HEK293 (cell line): ENCODE results near the gene MED29.

Experiments used
- EGR2 ChIP-seq: fragments of 450-650 bp; formaldehyde crosslinking; IDR thresholded peaks from 2 replicates; pipeline ENCODE4 v1.5.1; 2016; ENCODE audit warnings: low read depth, missing biosample characterization, missing genetic modification characterization
- KLF9 ChIP-seq: fragments of 450-650 bp; formaldehyde crosslinking; IDR thresholded peaks from 2 replicates; pipeline ENCODE4 v1.5.1; 2016; ENCODE audit warnings: missing biosample characterization, missing genetic modification characterization, low read depth
- OSR2 ChIP-seq: fragments of 450-650 bp; formaldehyde crosslinking; IDR thresholded peaks from 2 replicates; pipeline ENCODE4 v1.5.1; 2016; ENCODE audit warnings: missing biosample characterization, missing genetic modification characterization
- SCRT1 ChIP-seq: fragments of 450-650 bp; formaldehyde crosslinking; IDR thresholded peaks from 2 replicates; pipeline ENCODE4 v1.5.1; 2016; ENCODE audit warnings: missing biosample characterization, missing genetic modification characterization, borderline replicate concordance
- SCRT2 ChIP-seq: fragments of 450-650 bp; formaldehyde crosslinking; IDR thresholded peaks from 2 replicates; pipeline ENCODE4 v1.5.1; 2016; ENCODE audit warnings: missing biosample characterization, missing genetic modification characterization
- SP7 ChIP-seq: fragments of 450-650 bp; formaldehyde crosslinking; IDR thresholded peaks from 2 replicates; pipeline ENCODE4 v1.5.1; 2016; ENCODE audit warnings: missing biosample characterization, missing genetic modification characterization
- ZBTB48 ChIP-seq: fragments of 450-650 bp; formaldehyde crosslinking; IDR thresholded peaks from 2 replicates; pipeline ENCODE4 v1.5.1; 2016; ENCODE audit warnings: missing biosample characterization, missing genetic modification characterization
- ZFHX2 ChIP-seq: fragments of 450-650 bp; formaldehyde crosslinking; conservative IDR thresholded peaks from 2 replicates; pipeline ENCODE4 v1.5.1; 2016; ENCODE audit warnings: missing biosample characterization, missing genetic modification characterization
- ZFP69B ChIP-seq: fragments of 450-650 bp; formaldehyde crosslinking; IDR thresholded peaks from 2 replicates; pipeline ENCODE4 v1.5.1; 2016; ENCODE audit warnings: missing biosample characterization, missing genetic modification characterization
- ZNF114 ChIP-seq: fragments of 450-650 bp; formaldehyde crosslinking; IDR thresholded peaks from 2 replicates; pipeline ENCODE4 v1.5.0; 2017; ENCODE audit warnings: missing biosample characterization, missing genetic modification characterization
- ZNF121 ChIP-seq: fragments of 450-650 bp; formaldehyde crosslinking; IDR thresholded peaks from 2 replicates; pipeline ENCODE4 v1.5.1; 2016; ENCODE audit warnings: missing biosample characterization, missing genetic modification characterization
- ZNF133 ChIP-seq: fragments of 450-650 bp; formaldehyde crosslinking; IDR thresholded peaks from 2 replicates; pipeline ENCODE4 v1.5.1; 2016; ENCODE audit warnings: missing biosample characterization, missing genetic modification characterization
- ZNF138 ChIP-seq: fragments of 450-650 bp; formaldehyde crosslinking; IDR thresholded peaks from 2 replicates; pipeline ENCODE4 v1.5.1; 2016; ENCODE audit warnings: missing biosample characterization, missing genetic modification characterization, borderline replicate concordance
- ZNF146 ChIP-seq: fragments of 450-650 bp; formaldehyde crosslinking; IDR thresholded peaks from 2 replicates; pipeline ENCODE4 v1.5.1; 2016; ENCODE audit warnings: missing biosample characterization, missing genetic modification characterization
- ZNF169 ChIP-seq: fragments of 450-650 bp; formaldehyde crosslinking; IDR thresholded peaks from 2 replicates; pipeline ENCODE4 v1.5.1; 2016; ENCODE audit warnings: missing biosample characterization, missing genetic modification characterization
- ZNF248 ChIP-seq: fragments of 450-650 bp; formaldehyde crosslinking; IDR thresholded peaks from 2 replicates; pipeline ENCODE4 v1.5.1; 2017; ENCODE audit warnings: missing biosample characterization, missing genetic modification characterization
- ZNF274 ChIP-seq, 2 experiments: fragments of 200-500 bp in 1 of 2; fragments of 450-650 bp in 1 of 2; sonication (Bioruptor generic) in 1 of 2; formaldehyde crosslinking in 1 of 2; IDR thresholded peaks; 2 replicates each; pipeline versions ENCODE4 v1.5.1 to v1.6.1; 2014 to 2016; ENCODE audit warnings: borderline replicate concordance in 1 of 2, inconsistent platforms in 1 of 2, low read length in 1 of 2, missing biosample characterization in 1 of 2, missing genetic modification characterization in 1 of 2
- ZNF324 ChIP-seq: fragments of 450-650 bp; formaldehyde crosslinking; IDR thresholded peaks from 2 replicates; pipeline ENCODE4 v1.5.1; 2016; ENCODE audit warnings: missing biosample characterization, missing genetic modification characterization
- ZNF529 ChIP-seq: fragments of 450-650 bp; formaldehyde crosslinking; IDR thresholded peaks from 2 replicates; pipeline ENCODE4 v1.5.1; 2017; ENCODE audit warnings: missing genetic modification characterization, missing biosample characterization; ENCODE audit not compliant: insufficient replicate concordance
- ZNF585B ChIP-seq: fragments of 450-650 bp; formaldehyde crosslinking; IDR thresholded peaks from 2 replicates; pipeline ENCODE4 v1.5.1; 2016; ENCODE audit warnings: missing biosample characterization, missing genetic modification characterization
- ZNF626 ChIP-seq: fragments of 450-650 bp; sonication (Bioruptor Pico); formaldehyde crosslinking; IDR thresholded peaks from 2 replicates; pipeline ENCODE4 v1.5.1; 2018; ENCODE audit warnings: missing biosample characterization, missing genetic modification characterization, inconsistent platforms
- ZNF654 ChIP-seq: fragments of 450-650 bp; formaldehyde crosslinking; IDR thresholded peaks from 2 replicates; pipeline ENCODE4 v1.5.1; 2016; ENCODE audit warnings: low read depth, missing biosample characterization, missing genetic modification characterization
- ZNF670 ChIP-seq: fragments of 450-650 bp; formaldehyde crosslinking; IDR thresholded peaks from 2 replicates; pipeline ENCODE4 v1.5.1; 2016; ENCODE audit warnings: missing biosample characterization, missing genetic modification characterization, low read depth
- ZNF837 ChIP-seq: fragments of 450-650 bp; formaldehyde crosslinking; IDR thresholded peaks from 2 replicates; pipeline ENCODE4 v1.5.1; 2016; ENCODE audit warnings: missing biosample characterization, missing genetic modification characterization
- ZSCAN16 ChIP-seq: fragments of 450-650 bp; formaldehyde crosslinking; IDR thresholded peaks from 2 replicates; pipeline ENCODE4 v1.5.1; 2016; ENCODE audit warnings: missing biosample characterization, missing genetic modification characterization
- TF ChIP-seq, protein P1 (sequence below): fragments of 450-650 bp; formaldehyde crosslinking; IDR thresholded peaks from 2 replicates; pipeline ENCODE4 v1.5.1; 2016; ENCODE audit warnings: missing biosample characterization, missing genetic modification characterization
- TF ChIP-seq, protein P2 (sequence below): fragments of 450-650 bp; formaldehyde crosslinking; IDR thresholded peaks from 2 replicates; pipeline ENCODE4 v1.5.1; 2016; ENCODE audit warnings: missing biosample characterization, missing genetic modification characterization
- TF ChIP-seq, protein P3 (sequence below): fragments of 450-650 bp; formaldehyde crosslinking; IDR thresholded peaks from 2 replicates; pipeline ENCODE4 v1.5.1; 2016; ENCODE audit warnings: missing biosample characterization, missing genetic modification characterization
- TF ChIP-seq, protein P4 (sequence below): fragments of 450-650 bp; formaldehyde crosslinking; IDR thresholded peaks from 2 replicates; pipeline ENCODE4 v1.5.1; 2016; ENCODE audit warnings: missing biosample characterization, missing genetic modification characterization
- TF ChIP-seq, protein P5 (sequence below): fragments of 450-650 bp; formaldehyde crosslinking; IDR thresholded peaks from 2 replicates; pipeline ENCODE4 v1.5.1; 2016; ENCODE audit warnings: missing biosample characterization, missing genetic modification characterization

MED29 gene

DNA sequence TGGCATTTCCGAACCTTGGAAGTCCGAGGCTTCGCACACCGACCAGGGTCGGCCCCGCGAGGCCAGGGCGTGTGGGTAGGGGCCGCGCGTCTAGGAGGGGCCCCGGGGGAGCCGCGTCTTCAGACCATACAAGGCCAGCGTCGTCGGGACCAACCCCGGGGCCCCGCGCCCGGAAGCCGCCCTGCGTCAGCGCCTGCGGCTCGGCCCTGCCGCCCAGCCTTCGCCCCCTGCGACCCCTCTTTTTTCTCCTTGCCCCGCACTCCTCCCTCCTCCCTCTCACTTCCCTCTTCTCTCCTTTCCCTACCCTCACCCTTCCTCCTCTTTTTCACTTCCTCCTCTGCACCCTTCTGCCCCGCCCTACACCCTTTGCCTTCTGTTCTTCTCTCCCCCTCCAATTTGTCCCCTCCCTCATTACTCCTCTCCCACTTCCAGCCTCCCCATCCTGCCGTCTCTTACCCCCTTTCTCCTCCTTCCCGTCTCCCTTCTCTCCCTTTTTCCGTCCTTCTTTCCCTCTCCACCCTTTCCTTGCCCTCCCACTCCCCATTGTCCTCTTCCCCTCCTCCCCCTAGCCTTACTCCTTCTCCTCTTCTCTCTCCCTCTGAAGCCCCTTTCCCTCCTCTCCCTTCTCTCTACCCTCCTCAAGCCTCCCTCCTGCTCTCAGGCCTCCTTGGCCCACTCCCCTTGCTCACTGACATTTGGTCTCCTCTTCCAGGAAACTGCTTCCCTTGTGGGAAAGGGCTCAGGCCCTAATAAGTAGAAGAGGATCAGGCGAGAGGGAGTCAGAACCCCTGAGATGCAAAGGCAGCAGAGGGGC is 19.0 kb downstream of the MED29 start (continued):
- TF ChIP-seq, protein P1, sequence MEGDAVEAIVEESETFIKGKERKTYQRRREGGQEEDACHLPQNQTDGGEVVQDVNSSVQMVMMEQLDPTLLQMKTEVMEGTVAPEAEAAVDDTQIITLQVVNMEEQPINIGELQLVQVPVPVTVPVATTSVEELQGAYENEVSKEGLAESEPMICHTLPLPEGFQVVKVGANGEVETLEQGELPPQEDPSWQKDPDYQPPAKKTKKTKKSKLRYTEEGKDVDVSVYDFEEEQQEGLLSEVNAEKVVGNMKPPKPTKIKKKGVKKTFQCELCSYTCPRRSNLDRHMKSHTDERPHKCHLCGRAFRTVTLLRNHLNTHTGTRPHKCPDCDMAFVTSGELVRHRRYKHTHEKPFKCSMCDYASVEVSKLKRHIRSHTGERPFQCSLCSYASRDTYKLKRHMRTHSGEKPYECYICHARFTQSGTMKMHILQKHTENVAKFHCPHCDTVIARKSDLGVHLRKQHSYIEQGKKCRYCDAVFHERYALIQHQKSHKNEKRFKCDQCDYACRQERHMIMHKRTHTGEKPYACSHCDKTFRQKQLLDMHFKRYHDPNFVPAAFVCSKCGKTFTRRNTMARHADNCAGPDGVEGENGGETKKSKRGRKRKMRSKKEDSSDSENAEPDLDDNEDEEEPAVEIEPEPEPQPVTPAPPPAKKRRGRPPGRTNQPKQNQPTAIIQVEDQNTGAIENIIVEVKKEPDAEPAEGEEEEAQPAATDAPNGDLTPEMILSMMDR (tag by site-specific recombination), result no peak
- TF ChIP-seq, protein P2, sequence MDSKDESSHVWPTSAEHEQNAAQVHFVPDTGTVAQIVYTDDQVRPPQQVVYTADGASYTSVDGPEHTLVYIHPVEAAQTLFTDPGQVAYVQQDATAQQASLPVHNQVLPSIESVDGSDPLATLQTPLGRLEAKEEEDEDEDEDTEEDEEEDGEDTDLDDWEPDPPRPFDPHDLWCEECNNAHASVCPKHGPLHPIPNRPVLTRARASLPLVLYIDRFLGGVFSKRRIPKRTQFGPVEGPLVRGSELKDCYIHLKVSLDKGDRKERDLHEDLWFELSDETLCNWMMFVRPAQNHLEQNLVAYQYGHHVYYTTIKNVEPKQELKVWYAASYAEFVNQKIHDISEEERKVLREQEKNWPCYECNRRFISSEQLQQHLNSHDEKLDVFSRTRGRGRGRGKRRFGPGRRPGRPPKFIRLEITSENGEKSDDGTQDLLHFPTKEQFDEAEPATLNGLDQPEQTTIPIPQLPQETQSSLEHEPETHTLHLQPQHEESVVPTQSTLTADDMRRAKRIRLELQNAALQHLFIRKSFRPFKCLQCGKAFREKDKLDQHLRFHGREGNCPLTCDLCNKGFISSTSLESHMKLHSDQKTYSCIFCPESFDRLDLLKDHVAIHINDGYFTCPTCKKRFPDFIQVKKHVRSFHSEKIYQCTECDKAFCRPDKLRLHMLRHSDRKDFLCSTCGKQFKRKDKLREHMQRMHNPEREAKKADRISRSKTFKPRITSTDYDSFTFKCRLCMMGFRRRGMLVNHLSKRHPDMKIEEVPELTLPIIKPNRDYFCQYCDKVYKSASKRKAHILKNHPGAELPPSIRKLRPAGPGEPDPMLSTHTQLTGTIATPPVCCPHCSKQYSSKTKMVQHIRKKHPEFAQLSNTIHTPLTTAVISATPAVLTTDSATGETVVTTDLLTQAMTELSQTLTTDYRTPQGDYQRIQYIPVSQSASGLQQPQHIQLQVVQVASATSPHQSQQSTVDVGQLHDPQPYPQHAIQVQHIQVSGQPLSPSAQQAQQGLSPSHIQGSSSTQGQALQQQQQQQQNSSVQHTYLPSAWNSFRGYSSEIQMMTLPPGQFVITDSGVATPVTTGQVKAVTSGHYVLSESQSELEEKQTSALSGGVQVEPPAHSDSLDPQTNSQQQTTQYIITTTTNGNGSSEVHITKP, result peak; percentile 88
- TF ChIP-seq, protein P3, sequence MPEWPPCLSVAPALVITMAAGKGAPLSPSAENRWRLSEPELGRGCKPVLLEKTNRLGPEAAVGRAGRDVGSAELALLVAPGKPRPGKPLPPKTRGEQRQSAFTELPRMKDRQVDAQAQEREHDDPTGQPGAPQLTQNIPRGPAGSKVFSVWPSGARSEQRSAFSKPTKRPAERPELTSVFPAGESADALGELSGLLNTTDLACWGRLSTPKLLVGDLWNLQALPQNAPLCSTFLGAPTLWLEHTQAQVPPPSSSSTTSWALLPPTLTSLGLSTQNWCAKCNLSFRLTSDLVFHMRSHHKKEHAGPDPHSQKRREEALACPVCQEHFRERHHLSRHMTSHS, result peak; percentile 71; the same call in 1 of the 2 replicates
- TF ChIP-seq ZNF274 (IDR thresholded peaks at IDR 0.05; ENCODE audit: low read length), result no peak
- TF ChIP-seq ZNF274 (tag by site-specific recombination; IDR thresholded peaks at IDR 0.05; ENCODE audit: borderline replicate concordance), result no peak
- TF ChIP-seq ZNF626 (tag by site-specific recombination), result no peak
- no peak for TF ChIP-seq ZNF585B (tag by site-specific recombination)
- TF ChIP-seq ZNF654 (tag by site-specific recombination), result no peak
- TF ChIP-seq ZNF248, result peak; percentile 95
- TF ChIP-seq OSR2 (tag by site-specific recombination), result peak; percentile 39; the same call in 1 of the 2 replicates
- TF ChIP-seq ZNF114 (tag by site-specific recombination), result no peak
- TF ChIP-seq ZNF529 (tag by site-specific recombination), result no peak
- TF ChIP-seq EGR2 (tag by site-specific recombination), result peak; percentile 99
- TF ChIP-seq ZNF121 (tag by site-specific recombination), result no peak
- peak; percentile 88 for TF ChIP-seq ZFP69B
- TF ChIP-seq ZNF133 (tag by site-specific recombination), result peak; percentile 33; the same call in 1 of the 2 replicates
- TF ChIP-seq ZBTB48 (tag by site-specific recombination), result peak; percentile 85; the same call in 1 of the 2 replicates
- peak; percentile 92 for TF ChIP-seq ZNF169 (tag by site-specific recombination)
- no peak; the same call in 1 of the 2 replicates for TF ChIP-seq ZNF837 (tag by site-specific recombination)
- TF ChIP-seq, protein P4, sequence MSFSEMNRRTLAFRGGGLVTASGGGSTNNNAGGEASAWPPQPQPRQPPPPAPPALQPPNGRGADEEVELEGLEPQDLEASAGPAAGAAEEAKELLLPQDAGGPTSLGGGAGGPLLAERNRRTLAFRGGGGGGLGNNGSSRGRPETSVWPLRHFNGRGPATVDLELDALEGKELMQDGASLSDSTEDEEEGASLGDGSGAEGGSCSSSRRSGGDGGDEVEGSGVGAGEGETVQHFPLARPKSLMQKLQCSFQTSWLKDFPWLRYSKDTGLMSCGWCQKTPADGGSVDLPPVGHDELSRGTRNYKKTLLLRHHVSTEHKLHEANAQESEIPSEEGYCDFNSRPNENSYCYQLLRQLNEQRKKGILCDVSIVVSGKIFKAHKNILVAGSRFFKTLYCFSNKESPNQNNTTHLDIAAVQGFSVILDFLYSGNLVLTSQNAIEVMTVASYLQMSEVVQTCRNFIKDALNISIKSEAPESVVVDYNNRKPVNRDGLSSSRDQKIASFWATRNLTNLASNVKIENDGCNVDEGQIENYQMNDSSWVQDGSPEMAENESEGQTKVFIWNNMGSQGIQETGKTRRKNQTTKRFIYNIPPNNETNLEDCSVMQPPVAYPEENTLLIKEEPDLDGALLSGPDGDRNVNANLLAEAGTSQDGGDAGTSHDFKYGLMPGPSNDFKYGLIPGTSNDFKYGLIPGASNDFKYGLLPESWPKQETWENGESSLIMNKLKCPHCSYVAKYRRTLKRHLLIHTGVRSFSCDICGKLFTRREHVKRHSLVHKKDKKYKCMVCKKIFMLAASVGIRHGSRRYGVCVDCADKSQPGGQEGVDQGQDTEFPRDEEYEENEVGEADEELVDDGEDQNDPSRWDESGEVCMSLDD (tag by site-specific recombination), result peak; percentile 64; the same call in 1 of the 2 replicates
- no peak for TF ChIP-seq ZNF324 (tag by site-specific recombination)
- peak; percentile 78; the same call in 1 of the 2 replicates for TF ChIP-seq ZSCAN16 (tag by site-specific recombination)
- TF ChIP-seq SCRT2 (tag by site-specific recombination), result no peak
- TF ChIP-seq KLF9 (tag by site-specific recombination), result peak; percentile 61
- no peak for TF ChIP-seq SCRT1 (tag by site-specific recombination)
- peak; percentile 96 for TF ChIP-seq ZFHX2 (tag by site-specific recombination)
- TF ChIP-seq, protein P5, sequence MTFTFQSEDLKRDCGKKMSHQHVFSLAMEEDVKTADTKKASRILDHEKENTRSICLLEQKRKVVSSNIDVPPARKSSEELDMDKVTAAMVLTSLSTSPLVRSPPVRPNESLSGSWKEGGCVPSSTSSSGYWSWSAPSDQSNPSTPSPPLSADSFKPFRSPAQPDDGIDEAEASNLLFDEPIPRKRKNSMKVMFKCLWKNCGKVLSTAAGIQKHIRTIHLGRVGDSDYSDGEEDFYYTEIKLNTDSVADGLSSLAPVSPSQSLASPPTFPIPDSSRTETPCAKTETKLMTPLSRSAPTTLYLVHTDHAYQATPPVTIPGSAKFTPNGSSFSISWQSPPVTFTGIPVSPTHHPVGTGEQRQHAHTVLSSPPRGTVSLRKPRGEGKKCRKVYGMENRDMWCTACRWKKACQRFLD, result no peak
- TF ChIP-seq SP7 (tag by site-specific recombination), result peak; percentile 79
- TF ChIP-seq ZNF670 (tag by site-specific recombination), result no peak
- no peak; the same call in 1 of the 2 replicates for TF ChIP-seq ZNF146 (tag by site-specific recombination)
- no peak for TF ChIP-seq ZNF138
